Fibroblast of the aortic adventitia (primary cell): ENCODE measurements around the gene ERVK3-1. TPM values are rescaled to one million over a fixed set of nuclear protein-coding genes. Genes with fewer than 3 reads are reported as not detected.
"Not testable (repeated sequence)": the region's sequence is repeated elsewhere in the genome, so short reads cannot be mapped to it uniquely, and the experiment has no call there.

Experiments
- DNase-seq: peaks from one replicate; pipeline ENCODE4 v3.0.0-alpha.2; 2010; ENCODE audit warnings: low read depth
- H3K4me3 ChIP-seq: 2 replicates; pipeline ENCODE4 v1.5.1; 2011; ENCODE audit warnings: low read depth, mild to moderate bottlenecking, control low read depth, low read length, moderate library complexity
- CTCF ChIP-seq: IDR thresholded peaks from 2 replicates; pipeline ENCODE4 v1.5.1; 2011; ENCODE audit warnings: mild to moderate bottlenecking, low read length, control low read depth, inconsistent platforms; ENCODE audit not compliant: insufficient read depth
- total RNA-seq: library from RNA; depleted of rRNA; stranded (reverse); fragments of >200 nt; gene quantifications from 2 replicates; pipeline ENCODE4 v1.2.3, GENCODE V29; 2012; ENCODE audit warnings: low replicate concordance

The ERVK3-1 gene
- total RNA-seq, 1 donor = 41.1 TPM

DNA sequence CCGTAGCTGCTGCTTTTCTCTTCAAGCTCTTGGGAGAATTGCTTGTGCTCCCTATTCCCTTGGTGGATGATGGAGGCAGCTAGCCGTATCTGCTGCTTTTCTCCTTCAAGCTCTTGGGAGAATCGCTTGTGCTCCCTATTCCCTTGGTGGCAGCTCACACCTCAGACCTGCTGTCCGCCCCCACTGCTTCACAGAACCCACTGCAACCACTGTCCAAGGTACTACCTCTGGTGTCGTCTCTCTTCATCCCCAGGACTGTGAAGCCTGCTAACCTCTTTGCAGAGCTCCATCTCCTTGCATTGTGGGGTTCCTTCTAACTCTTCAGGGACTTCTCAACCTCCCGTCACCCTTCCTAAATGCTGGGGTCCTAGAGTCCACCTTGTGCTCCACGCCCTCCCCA is 4.6 kb upstream of the ERVK3-1 start:
- DNase-seq = no peak
- H3K4me3 ChIP-seq = no peak overlapping the region
- TF ChIP-seq CTCF = no peak

DNA sequence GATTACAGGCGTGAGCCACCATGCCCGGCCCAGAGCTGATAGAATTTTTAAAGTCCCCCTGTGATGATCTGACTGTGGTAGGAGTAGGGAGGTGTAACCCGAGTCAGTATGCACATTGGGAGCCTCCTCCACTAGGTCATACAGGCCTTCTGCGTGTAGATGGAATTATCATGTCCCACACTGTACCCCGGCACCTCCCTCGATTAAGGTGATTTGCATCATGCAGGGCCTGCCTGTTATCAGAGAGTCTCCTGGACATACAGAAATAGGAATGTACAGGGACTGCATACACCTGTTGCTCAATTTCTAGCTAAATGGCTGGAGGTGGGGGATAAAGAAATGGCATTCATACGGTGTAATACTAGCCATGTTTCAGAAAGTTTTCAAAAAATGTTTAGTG is 922 bp upstream of the ERVK3-1 start:
- TF ChIP-seq CTCF = no peak
- no peak overlapping the region for H3K4me3 ChIP-seq
- DNase-seq = no peak

- no peak for TF ChIP-seq CTCF
- H3K4me3 ChIP-seq = peak overlapping the region; percentile 56
- DNase-seq = no peak
Measured at GRCh38 chr19:58304748-58305064, 471 bp upstream of the ERVK3-1 start.

DNA sequence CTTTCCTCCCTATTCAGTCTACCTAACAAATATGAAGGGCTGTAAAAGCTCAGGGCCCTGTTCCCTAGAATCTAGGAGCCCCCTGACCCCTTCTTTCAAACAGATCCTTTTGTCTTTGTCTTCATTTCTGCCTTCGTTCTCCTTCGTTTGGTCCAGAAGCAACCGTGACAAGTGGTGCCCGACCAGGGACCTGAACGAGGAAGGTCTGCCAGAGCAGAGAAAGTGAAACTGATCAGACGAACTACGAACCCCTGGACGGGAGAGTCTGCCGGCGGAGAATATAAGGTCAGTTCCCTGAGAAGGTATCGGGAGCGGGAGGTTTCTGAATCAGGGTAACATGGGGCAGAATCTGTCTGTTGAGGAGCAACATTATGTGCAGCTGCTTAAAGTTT is 751 bp downstream of the ERVK3-1 start:
- peak overlapping the region; percentile 98 for H3K4me3 ChIP-seq
- DNase-seq = no peak
- no peak for TF ChIP-seq CTCF

DNA sequence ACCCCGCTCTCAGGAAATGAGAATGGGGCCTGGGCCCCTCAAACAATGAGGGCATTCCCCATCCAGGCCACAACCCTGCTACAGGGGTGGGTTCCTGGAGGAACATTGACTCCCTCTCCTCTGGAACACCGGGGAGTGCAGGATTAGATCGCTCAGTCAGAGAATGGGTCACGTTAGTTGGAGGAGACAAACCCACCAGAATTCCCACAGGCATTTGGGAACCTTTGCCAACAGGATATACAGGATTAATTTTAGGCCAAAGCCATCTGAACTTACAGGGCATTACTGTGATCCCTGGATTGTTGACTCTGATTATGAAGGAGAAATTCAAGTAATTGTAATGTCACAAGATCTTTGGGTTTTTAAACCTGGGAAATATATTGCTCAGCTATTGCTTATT is 2.6 kb downstream of the ERVK3-1 start:
- no peak for DNase-seq
- no peak overlapping the region for H3K4me3 ChIP-seq
- TF ChIP-seq CTCF = no peak

DNA sequence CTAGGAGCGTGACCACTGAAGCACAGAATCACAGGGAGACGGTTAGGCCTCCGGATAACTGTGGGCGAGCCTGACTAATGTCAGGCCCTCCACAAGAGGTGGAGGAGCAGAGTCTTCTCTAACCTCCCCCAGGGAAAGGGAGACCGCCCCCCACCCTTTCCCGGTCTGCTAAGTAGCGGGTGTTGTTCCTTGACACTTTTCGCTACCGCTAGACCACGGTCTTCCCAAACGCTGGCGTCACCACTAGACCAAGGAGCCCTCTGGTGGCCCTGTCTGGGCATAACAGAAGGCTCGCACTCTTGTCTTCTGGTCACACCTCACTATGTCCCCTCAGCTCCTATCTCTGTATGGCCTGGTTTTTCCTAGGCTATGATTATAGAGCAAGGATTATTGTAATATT is 5.5 kb downstream of the ERVK3-1 start:
- peak; percentile 12 for TF ChIP-seq CTCF
- not testable (repeated sequence) for H3K4me3 ChIP-seq, DNase-seq

DNA sequence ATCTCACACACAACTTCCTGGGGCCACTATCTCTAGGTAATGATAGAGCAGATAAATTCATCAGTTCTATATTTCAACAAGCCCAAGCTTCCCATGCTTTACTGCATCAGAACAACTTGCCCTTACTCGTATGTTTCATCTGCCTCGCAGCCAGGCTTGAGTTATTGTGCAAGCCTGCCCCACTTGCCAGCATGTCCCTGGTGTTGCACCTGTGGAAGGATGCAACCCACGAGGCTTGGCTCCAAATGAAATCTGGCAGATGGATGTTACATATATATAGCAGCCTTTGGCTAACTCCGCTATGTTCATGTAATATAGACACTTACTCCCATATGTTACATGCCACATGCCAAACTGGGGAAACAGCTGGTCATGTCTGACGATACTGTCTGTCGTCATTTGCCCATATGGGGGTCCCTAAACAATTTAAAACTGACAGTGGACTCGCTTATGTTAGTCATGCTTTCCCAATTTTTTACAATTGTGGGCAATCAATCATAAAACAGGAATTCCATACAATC is 6.2 kb downstream of the ERVK3-1 start:
- no peak for DNase-seq
- H3K4me3 ChIP-seq = no peak overlapping the region
- TF ChIP-seq CTCF = no peak
